Measurements from ENCODE around the gene UBE2G2.

DNA sequence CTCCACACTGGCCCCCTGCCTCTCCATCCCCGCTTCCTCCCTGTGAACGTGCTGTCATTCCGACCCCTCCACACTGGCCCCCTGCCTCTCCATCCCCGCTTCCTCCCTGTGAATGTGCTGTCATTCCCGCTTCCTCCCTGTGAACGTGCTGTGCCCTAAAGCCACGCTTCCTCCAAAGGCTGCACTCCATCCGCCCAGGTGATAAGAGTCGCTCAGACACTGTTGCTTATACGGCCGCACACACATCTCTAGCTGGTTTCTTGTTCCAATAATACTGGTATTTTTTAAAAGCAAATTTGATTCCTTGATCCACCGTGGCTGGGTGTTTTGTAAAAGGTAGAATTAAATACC lies 51.0 kb downstream of the UBE2G2 start:
- TF ChIP-seq CTCF (IDR thresholded peaks at IDR 0.05; ENCODE audit: poor library complexity, severe bottlenecking) (no peak), TAF1 (IDR thresholded peaks at IDR 0.05; ENCODE audit: low read depth) (no peak), EP300 (conservative IDR thresholded peaks at IDR 0.05; ENCODE audit: poor library complexity, severe bottlenecking) (no peak), POLR2AphosphoS5 (IDR thresholded peaks at IDR 0.05) (peak; percentile 34)
- TF ChIP-seq, protein P1, sequence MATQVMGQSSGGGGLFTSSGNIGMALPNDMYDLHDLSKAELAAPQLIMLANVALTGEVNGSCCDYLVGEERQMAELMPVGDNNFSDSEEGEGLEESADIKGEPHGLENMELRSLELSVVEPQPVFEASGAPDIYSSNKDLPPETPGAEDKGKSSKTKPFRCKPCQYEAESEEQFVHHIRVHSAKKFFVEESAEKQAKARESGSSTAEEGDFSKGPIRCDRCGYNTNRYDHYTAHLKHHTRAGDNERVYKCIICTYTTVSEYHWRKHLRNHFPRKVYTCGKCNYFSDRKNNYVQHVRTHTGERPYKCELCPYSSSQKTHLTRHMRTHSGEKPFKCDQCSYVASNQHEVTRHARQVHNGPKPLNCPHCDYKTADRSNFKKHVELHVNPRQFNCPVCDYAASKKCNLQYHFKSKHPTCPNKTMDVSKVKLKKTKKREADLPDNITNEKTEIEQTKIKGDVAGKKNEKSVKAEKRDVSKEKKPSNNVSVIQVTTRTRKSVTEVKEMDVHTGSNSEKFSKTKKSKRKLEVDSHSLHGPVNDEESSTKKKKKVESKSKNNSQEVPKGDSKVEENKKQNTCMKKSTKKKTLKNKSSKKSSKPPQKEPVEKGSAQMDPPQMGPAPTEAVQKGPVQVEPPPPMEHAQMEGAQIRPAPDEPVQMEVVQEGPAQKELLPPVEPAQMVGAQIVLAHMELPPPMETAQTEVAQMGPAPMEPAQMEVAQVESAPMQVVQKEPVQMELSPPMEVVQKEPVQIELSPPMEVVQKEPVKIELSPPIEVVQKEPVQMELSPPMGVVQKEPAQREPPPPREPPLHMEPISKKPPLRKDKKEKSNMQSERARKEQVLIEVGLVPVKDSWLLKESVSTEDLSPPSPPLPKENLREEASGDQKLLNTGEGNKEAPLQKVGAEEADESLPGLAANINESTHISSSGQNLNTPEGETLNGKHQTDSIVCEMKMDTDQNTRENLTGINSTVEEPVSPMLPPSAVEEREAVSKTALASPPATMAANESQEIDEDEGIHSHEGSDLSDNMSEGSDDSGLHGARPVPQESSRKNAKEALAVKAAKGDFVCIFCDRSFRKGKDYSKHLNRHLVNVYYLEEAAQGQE (IDR thresholded peaks at IDR 0.05; ENCODE audit: borderline replicate concordance): peak; percentile 96

All from neural cell (in vitro differentiated cells).